ENCODE measurements around the gene ASB7. TPM values are rescaled to one million over a fixed set of nuclear protein-coding genes. Genes with fewer than 3 reads are reported as not detected.
A peak's percentile ranks its signal among the peaks of the same experiment; 100 is the strongest.

Gene ASB7
- total and polyA plus RNA-seq, 2 experiments from 2014 or later: 8.1 to 13.2 TPM

DNA sequence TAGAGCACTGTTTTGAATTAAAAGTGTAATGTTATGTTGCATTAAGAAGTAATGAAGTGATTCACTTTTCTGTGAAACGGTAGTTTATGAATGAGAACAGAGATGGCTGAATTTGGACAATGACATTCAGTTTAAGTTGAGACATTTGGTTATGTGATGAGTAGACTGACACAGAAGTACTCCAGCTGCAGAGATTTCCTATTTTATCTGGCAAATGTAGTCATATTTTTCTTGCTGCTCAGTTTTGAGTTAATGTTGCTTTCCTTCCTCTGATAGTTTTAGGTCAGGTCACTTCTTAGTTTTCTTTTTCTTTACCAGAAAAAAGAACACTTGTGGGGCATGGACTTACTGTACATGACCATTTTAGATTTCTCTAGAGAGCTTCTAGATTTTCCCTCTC lies 51.2 kb downstream of the ASB7 start:
- 0 out of 2 replicates have a peak, but pooled peaks cover 4% of the 10 kb centered on the region for H3K36me3 ChIP-seq (ENCODE audit: low read depth)
- no peaks in the 10 kb centered on the region for H3K27me3 ChIP-seq (replicated peaks; ENCODE audit: insufficient read depth)
- WGBS, 2 experiments (ENCODE audit: low coverage in 1 of 2, low lambda C conversion rate in 2 of 2, missing lambda C conversion rate in 2 of 2): 93 to 96% methylated on average over 1 of the region's 1 CpG
- no peak for DNase-seq
- H3F3A ChIP-seq (ENCODE audit: insufficient read depth): peaks cover 4% of the 10 kb centered on the region; the same call in 1 of the 2 replicates
- no peak overlapping the region for H3K9ac ChIP-seq
- H4K20me1 ChIP-seq (ENCODE audit: insufficient read depth): no peaks in the 10 kb centered on the region
- no peak overlapping the region for H3K4me3 ChIP-seq
- no peak overlapping the region for H3K4me2 ChIP-seq (ENCODE audit: unreplicated experiment)
- H2AFZ ChIP-seq: no peak overlapping the region
- TF ChIP-seq EZH2 (IDR thresholded peaks at IDR 0.05; ENCODE audit: insufficient read depth, poor library complexity, severe bottlenecking) (no peak), EZH2phosphoT487 (IDR thresholded peaks at IDR 0.05; ENCODE audit: insufficient read depth, low read depth) (no peak)
- H3K9me3 ChIP-seq (ENCODE audit: low read depth): no peaks in the 10 kb centered on the region
- no peaks in the 10 kb centered on the region for H3K4me1 ChIP-seq (ENCODE audit: insufficient read depth)
- no peak overlapping the region for H3K27ac ChIP-seq
- H3K9me2 ChIP-seq (ENCODE audit: insufficient read depth): no peaks in the 10 kb centered on the region
- in situ Hi-C loops (cut with MboI): no loop called here
- no peaks in the 10 kb centered on the region; the same call in 1 of the 2 replicates for H3K79me2 ChIP-seq (ENCODE audit: insufficient read depth)

GRCh38 chr15:100658895-100659294 lies 56.5 kb downstream of the ASB7 start:
- in situ Hi-C loops (cut with MboI): no loop called here
- no peaks in the 10 kb centered on the region for H4K20me1 ChIP-seq (ENCODE audit: insufficient read depth)

DNA sequence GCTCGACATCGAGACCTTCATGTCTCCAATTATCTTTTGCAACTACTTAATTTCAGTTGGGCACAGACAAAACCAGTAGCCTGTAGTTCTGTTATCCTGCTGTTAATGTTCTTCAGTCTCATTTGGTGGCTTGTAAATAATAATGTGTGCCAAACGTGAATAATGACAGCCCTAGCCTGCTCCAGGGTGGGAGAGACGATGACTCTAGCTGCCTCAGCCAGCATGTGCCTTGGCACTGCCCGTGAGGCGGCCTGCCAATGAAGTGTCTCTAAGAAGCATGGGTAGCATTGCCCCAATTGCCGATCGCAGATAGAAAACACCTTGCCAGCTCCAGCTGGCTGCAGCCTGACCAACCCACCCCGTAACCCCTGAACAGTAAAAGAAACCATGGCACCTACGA lies 58.8 kb downstream of the ASB7 start:
- in situ Hi-C loops (cut with MboI): loop anchor here (10.0 kb wide), 1 partner anchor 214 kb away; the partner anchor contains the start of gene ALDH1A3
- no peak overlapping the region for H3K4me3 ChIP-seq
- no peak overlapping the region for H3K9ac ChIP-seq
- H3F3A ChIP-seq (ENCODE audit: insufficient read depth): no peaks in the 10 kb centered on the region
- H2AFZ ChIP-seq: no peak overlapping the region
- H3K9me2 ChIP-seq (ENCODE audit: insufficient read depth): no peaks in the 10 kb centered on the region
- WGBS, 2 experiments (ENCODE audit: low coverage in 1 of 2, low lambda C conversion rate in 2 of 2, missing lambda C conversion rate in 2 of 2): 42 to 49% methylated on average over 10 of the region's 10 CpGs
- H3K4me2 ChIP-seq (ENCODE audit: unreplicated experiment): no peak overlapping the region
- no peak for TF ChIP-seq EZH2phosphoT487 (IDR thresholded peaks at IDR 0.05; ENCODE audit: insufficient read depth, low read depth)
- no peak for TF ChIP-seq EZH2 (IDR thresholded peaks at IDR 0.05; ENCODE audit: insufficient read depth, poor library complexity, severe bottlenecking)
- no peaks in the 10 kb centered on the region for H3K4me1 ChIP-seq (ENCODE audit: insufficient read depth)
- no peak overlapping the region for H3K27ac ChIP-seq
- no peak for DNase-seq
- no peaks in the 10 kb centered on the region for H3K79me2 ChIP-seq (ENCODE audit: insufficient read depth)
- H3K27me3 ChIP-seq (replicated peaks; ENCODE audit: insufficient read depth): no peaks in the 10 kb centered on the region
- H3K36me3 ChIP-seq (ENCODE audit: low read depth): no peaks in the 10 kb centered on the region
- H4K20me1 ChIP-seq (ENCODE audit: insufficient read depth): no peaks in the 10 kb centered on the region
- no peaks in the 10 kb centered on the region for H3K9me3 ChIP-seq (ENCODE audit: low read depth)

More at GRCh38 chr15:100658895-100659294, 56.5 kb downstream of the ASB7 start:
- H3K9me3 ChIP-seq (ENCODE audit: low read depth): no peaks in the 10 kb centered on the region
- H2AFZ ChIP-seq: no peak overlapping the region
- H3K4me1 ChIP-seq (ENCODE audit: insufficient read depth): no peaks in the 10 kb centered on the region
- no peak overlapping the region for H3K4me2 ChIP-seq (ENCODE audit: unreplicated experiment)
- no peak for DNase-seq
- no peaks in the 10 kb centered on the region for H3K9me2 ChIP-seq (ENCODE audit: insufficient read depth)
- H3K4me3 ChIP-seq: no peak overlapping the region
- WGBS, 2 experiments (ENCODE audit: low coverage in 1 of 2, low lambda C conversion rate in 2 of 2, missing lambda C conversion rate in 2 of 2): 85 to 86% methylated on average over 14 of the region's 14 CpGs
- no peak for TF ChIP-seq EZH2 (IDR thresholded peaks at IDR 0.05; ENCODE audit: insufficient read depth, poor library complexity, severe bottlenecking)
- H3K27ac ChIP-seq: no peak overlapping the region
- H3F3A ChIP-seq (ENCODE audit: insufficient read depth): no peaks in the 10 kb centered on the region
- H3K27me3 ChIP-seq (replicated peaks; ENCODE audit: insufficient read depth): no peaks in the 10 kb centered on the region
- H3K36me3 ChIP-seq (ENCODE audit: low read depth): no peaks in the 10 kb centered on the region
- no peak overlapping the region for H3K9ac ChIP-seq
- no peaks in the 10 kb centered on the region for H3K79me2 ChIP-seq (ENCODE audit: insufficient read depth)

GRCh38 chr15:100663086-100663914 lies 60.9 kb downstream of the ASB7 start:
- H3K4me2 ChIP-seq (ENCODE audit: unreplicated experiment): no peak overlapping the region

More at GRCh38 chr15:100663086-100663914, 60.9 kb downstream of the ASB7 start:
- Histone ChIP-seq H3K4me3 (no peak overlapping the region), H3K9me2 (ENCODE audit: insufficient read depth) (no peaks in the 10 kb centered on the region), H4K20me1 (ENCODE audit: insufficient read depth) (no peaks in the 10 kb centered on the region), H3K4me1 (ENCODE audit: insufficient read depth) (peaks cover 8% of the 10 kb centered on the region; the same call in 1 of the 2 replicates), H3K79me2 (ENCODE audit: insufficient read depth) (no peaks in the 10 kb centered on the region), H3K9ac (no peak overlapping the region), H3K36me3 (ENCODE audit: low read depth) (no peaks in the 10 kb centered on the region), H3F3A (ENCODE audit: insufficient read depth) (no peaks in the 10 kb centered on the region), H3K27me3 (replicated peaks; ENCODE audit: insufficient read depth) (no peaks in the 10 kb centered on the region), H2AFZ (no peak overlapping the region), H3K9me3 (ENCODE audit: low read depth) (no peaks in the 10 kb centered on the region), H3K27ac (no peak overlapping the region)
- 92 to 94% methylated on average over 13 of the region's 13 CpGs for WGBS, 2 experiments (ENCODE audit: low coverage in 1 of 2, low lambda C conversion rate in 2 of 2, missing lambda C conversion rate in 2 of 2)
- DNase-seq: peak; percentile 13
- in situ Hi-C loops (cut with MboI): loop anchor here (10.0 kb wide), 1 partner anchor 212 kb away; the partner anchor contains the start of gene ALDH1A3
- TF ChIP-seq EZH2phosphoT487 (IDR thresholded peaks at IDR 0.05; ENCODE audit: insufficient read depth, low read depth): no peak
- no peak for TF ChIP-seq EZH2 (IDR thresholded peaks at IDR 0.05; ENCODE audit: insufficient read depth, poor library complexity, severe bottlenecking)
